Brain microvascular endothelial cell (primary cell): ENCODE measurements around the gene PKP3.

Experiments used
- DNase-seq: peaks from one replicate; pipeline ENCODE4 v3.0.0-alpha.2; 2020
- H3K27ac ChIP-seq: fragments of 250-450 bp; sonication (Bioruptor Pico); 2 replicates; pipeline ENCODE4 v1.5.1; 2020; ENCODE audit warnings: mild to moderate bottlenecking, moderate library complexity
- H3K27me3 ChIP-seq: fragments of 250-450 bp; sonication (Bioruptor Pico); replicated peaks from 2 replicates; pipeline ENCODE4 v1.5.1; 2020; ENCODE audit warnings: mild to moderate bottlenecking
- H3K36me3 ChIP-seq: fragments of 250-450 bp; sonication (Bioruptor Pico); replicated peaks from 2 replicates; pipeline ENCODE4 v1.5.1; 2020; ENCODE audit warnings: mild to moderate bottlenecking
- H3K4me3 ChIP-seq: 2 replicates; pipeline ENCODE4 v1.5.1; 2011; ENCODE audit warnings: low read depth, mild to moderate bottlenecking, control low read depth, low read length, moderate library complexity
- CTCF ChIP-seq: IDR thresholded peaks from 2 replicates; pipeline ENCODE4 v1.5.1; 2011; ENCODE audit warnings: low read depth, mild to moderate bottlenecking, moderate library complexity, low read length, control low read depth, inconsistent platforms; ENCODE audit errors: missing control alignments
- in situ Hi-C: cut with HindIII; loops from 2 replicates; pipeline ENCODE4 v1.10.0; 2017; ENCODE audit warnings: low sequenced_read_pairs, low pct_ligation_motif_present

PKP3 gene

DNA sequence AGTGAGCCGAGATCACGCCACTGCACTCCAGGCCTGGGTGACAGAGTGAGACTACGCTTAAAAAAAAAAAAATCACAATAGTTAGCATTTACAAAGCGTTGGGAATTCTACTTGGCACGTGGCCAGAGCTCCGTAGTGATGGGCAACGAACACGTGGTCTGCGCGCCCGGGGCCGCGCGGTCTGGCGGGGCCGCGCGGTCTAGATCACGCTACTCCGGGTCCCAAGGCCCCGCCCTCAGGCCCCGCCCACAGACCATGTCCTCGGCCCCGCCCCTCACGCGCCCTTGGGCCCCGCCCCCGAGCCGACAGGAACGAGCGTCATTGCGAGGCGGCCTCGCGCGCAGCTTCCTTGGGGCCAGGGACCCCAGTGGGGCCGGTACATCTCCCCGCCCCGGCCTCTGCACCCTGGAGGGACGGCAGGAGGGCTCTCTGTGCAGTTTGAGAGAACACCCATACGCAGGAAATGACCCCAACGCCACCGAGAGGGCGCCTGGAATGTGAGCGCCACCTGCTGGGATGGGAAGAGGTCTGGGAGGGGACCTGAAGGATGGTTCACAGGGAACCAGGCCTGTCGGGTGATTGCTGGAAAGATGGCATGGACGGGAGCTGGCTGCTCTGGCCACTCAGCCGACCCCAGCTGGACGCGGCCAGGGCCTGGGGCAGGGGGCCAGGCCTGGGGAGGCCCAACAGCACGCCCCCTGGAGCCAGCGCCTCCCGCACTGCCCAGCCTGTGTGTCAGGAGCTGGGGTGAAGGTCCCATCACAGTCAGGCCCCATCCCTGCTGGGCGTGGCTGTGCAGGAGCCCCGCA, 54.1 kb downstream of the PKP3 start:
- Histone ChIP-seq H3K36me3 (peaks cover 2% of the 10 kb centered on the region), H3K4me3 (peak overlapping the region; percentile 73), H3K27ac (peak overlapping the region; percentile 90), H3K27me3 (no peaks in the 10 kb centered on the region)
- in situ Hi-C loops, result no loop called here
- peak; percentile 90 for TF ChIP-seq CTCF
- DNase-seq, result peak; percentile 87

DNA sequence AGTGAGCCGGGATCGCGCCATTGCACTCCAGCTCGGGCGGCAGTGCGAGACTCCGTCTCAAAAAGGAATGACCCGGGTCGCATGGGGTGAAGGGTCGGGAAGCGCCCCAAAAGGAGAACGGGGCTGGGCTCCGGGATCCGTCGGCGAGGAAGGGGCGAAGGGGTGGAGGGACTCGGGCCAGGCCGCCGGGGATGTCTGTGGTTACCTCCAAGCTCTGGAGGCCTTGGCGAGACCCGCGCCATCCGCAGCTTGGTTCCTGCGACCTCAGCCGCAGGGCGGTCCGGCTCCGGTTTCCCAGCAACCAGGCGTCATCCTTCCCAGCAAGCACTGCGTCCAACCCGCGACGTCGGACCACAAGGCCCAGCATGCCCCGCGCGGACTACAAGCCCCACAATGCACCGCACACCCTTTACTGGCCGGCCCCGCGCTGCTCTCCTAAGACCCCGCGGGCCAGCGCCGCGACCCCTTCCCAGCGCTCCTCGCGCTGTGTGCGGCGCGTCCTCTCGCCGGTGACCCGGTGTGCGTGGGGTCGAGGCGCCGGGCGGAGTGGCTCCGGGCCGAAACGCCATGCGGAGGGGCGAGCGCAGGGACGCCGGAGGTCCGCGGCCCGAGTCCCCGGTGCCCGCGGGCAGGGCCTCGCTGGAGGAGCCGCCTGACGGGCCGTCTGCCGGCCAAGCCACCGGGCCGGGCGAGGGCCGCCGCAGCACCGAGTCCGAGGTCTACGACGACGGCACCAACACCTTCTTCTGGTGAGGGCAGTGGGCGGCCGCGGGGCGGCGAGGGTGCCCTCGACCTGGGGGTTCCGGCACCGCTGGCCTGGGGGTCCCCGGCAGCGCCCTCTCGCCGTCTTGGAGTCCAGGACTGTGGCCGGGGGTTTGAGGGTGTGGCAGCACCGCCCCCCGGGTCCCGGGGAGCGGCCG, 56.1 kb downstream of the PKP3 start, which contains the start of gene PTDSS2:
Gene PTDSS2, plus strand, starts transcription at position 391 of the 920 bp plus-strand sequence. Its CDS starts 177 bp downstream, at position 568.
- in situ Hi-C loops, result no loop called here
- no peak for TF ChIP-seq CTCF
- H3K36me3 ChIP-seq, result peaks cover 6% of the 10 kb centered on the region
- no peaks in the 10 kb centered on the region for H3K27me3 ChIP-seq
- peak; percentile 95 for DNase-seq
- H3K4me3 ChIP-seq, result peak within 1 kb of the TSS; percentile 75
- H3K27ac ChIP-seq, result peak within 1 kb of the TSS; percentile 85

- Histone ChIP-seq H3K4me3 (peak overlapping the region; percentile 75), H3K27ac (peak overlapping the region; percentile 85), H3K36me3 (peaks cover 6% of the 10 kb centered on the region), H3K27me3 (no peaks in the 10 kb centered on the region)
- in situ Hi-C loops, result no loop called here
- DNase-seq, result peak; percentile 60
- TF ChIP-seq CTCF, result peak; percentile 25
These were observed 56.9 kb downstream of the PKP3 start for GRCh38 chr11:450809-451451.

DNA sequence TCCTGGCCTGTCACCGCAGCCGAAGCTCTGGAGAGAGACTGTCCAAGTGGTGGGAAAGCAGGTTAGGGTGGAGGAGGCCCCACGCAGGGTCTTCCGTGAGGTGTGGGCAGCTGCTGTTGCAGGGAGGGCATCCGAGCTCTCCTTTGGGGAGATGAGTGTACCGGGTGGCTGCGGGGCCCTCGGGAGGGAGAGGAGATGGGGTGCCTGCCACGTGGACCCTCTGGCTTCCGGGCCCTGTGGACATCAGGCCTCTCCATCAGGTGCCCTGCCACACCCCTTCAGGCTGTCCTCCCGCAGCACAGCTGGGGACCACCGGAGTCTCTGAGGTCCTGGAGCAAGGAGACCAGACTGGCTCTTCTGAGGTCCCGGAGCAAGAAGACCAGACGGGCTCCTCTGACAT, 57.7 kb downstream of the PKP3 start:
- peaks cover 6% of the 10 kb centered on the region for H3K36me3 ChIP-seq
- no peak overlapping the region for H3K27ac ChIP-seq
- in situ Hi-C loops, result no loop called here
- H3K4me3 ChIP-seq, result peak overlapping the region; percentile 75
- no peak for DNase-seq
- no peaks in the 10 kb centered on the region for H3K27me3 ChIP-seq
- TF ChIP-seq CTCF, result no peak

DNA sequence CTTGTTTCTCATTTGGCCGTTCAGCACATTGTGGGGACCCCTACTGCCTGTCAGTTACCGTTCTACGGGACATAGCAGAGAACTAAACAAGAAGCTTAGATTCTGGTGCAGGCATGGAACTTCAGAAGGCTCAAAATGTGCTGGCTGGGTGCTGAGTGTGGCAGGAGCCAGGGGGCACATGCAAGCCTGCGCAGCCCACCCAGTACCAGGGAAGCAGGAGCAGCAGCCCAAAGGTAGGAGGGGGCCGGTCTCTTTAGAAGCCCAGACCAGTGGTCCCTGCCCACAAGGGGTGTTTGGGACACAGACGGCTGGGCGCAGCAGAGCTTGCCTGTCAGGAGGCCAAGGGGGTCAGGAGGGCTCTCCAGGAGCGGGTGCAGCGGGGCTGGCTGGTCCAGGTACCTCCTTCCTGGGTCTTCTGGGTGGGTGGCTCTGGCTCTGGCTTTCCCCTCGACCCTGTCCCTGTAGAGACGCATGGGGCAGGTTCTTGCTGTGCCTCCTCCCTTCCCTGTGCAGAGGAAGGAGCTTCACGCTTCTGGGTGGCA, 58.3 kb downstream of the PKP3 start:
- DNase-seq, result no peak
- Histone ChIP-seq H3K4me3 (no peak overlapping the region), H3K27me3 (no peaks in the 10 kb centered on the region), H3K27ac (no peak overlapping the region), H3K36me3 (peaks cover 6% of the 10 kb centered on the region)
- no peak for TF ChIP-seq CTCF
- in situ Hi-C loops, result no loop called here
